HCT116 (cell line): Measurements from ENCODE around the gene EPHA6. TPM values are rescaled to one million over a fixed set of nuclear protein-coding genes. Genes with fewer than 3 reads are reported as not detected.

ENCODE experiments used
- ATAC-seq: fragments of 200-7000 bp; cut with Tn5 transposase; 2 replicates; pipeline ENCODE4 v1.9.1; 2020; ENCODE audit warnings: mild to moderate bottlenecking, moderate library complexity
- BruUV-seq: library from RNA; stranded (reverse); fragments of 400-500 nt; replicated peaks from 2 replicates; lab custom pipeline; 2021; lab: Mats Ljungman, UMichigan
- CTCF ChIA-PET: fragments of 300-600 bp; sonication (Branson Sonifier 250); formaldehyde crosslinking; loops from one replicate; lab custom pipeline; 2021; ENCODE audit warnings: antibody characterized with exemption; lab: Charles Lee
- POLR2A ChIA-PET: fragments of 300-600, 350-600 bp; sonication (Branson Sonifier 250); formaldehyde crosslinking; loops from one replicate; lab custom pipeline; 2021; ENCODE audit warnings: antibody characterized with exemption; lab: Charles Lee
- RAD21 ChIA-PET, 2 experiments: fragments of 300-600 bp; sonication (Branson Sonifier 250); formaldehyde crosslinking; loops; one replicate each; lab custom pipeline; 2023; ENCODE audit warnings: low total read pairs in 2 of 2; ENCODE audit not compliant: uncharacterized antibody in 2 of 2, unreplicated experiment in 2 of 2, low non-redundant PET in 1 of 2; lab: Charles Lee
- DNase-seq: peaks from one replicate; pipeline ENCODE4 v3.0.0-alpha.2; 2010; ENCODE audit warnings: low read depth, low spot score
- H2AFZ ChIP-seq: fragments of 200-600 bp; shearing (Covaris generic), sonication (generic); 2 replicates; pipeline ENCODE4 v1.6.1; 2017; ENCODE audit warnings: low read depth, mixed run types, mixed read lengths, antibody characterized with exemption, low read length; ENCODE audit not compliant: poor library complexity, severe bottlenecking
- H3K27ac ChIP-seq: 2 replicates; pipeline ENCODE4 v1.5.1; 2012; ENCODE audit warnings: low read depth, low read length
- H3K27me3 ChIP-seq: fragments of 200-600 bp; sonication (generic); 2 replicates; pipeline ENCODE4 v1.6.1; 2016; ENCODE audit warnings: mixed run types, low read length, mixed read lengths; ENCODE audit not compliant: insufficient read depth
- H3K36me3 ChIP-seq, 2 experiments: fragments of 200-500 bp in 1 of 2; fragments of 200-600 bp in 1 of 2; sonication (Bioruptor generic) in 1 of 2; sonication (generic) in 1 of 2; 2 replicates each; pipeline versions ENCODE4 v1.5.1 to v1.6.1; 2014 to 2016; ENCODE audit warnings: low read length in 2 of 2, inconsistent platforms in 1 of 2, mixed read lengths in 1 of 2, mixed run types in 1 of 2; ENCODE audit not compliant: insufficient read depth in 2 of 2, control insufficient read depth in 1 of 2
- H3K4me1 ChIP-seq, 2 experiments: fragments of 200-600 bp in 1 of 2; sonication (generic) in 1 of 2; 2 replicates each; pipeline versions ENCODE4 v1.5.1 to v1.6.1; 2012 to 2017; ENCODE audit warnings: low read length in 2 of 2, inconsistent platforms in 1 of 2, mild to moderate bottlenecking in 1 of 2, mixed read lengths in 1 of 2, mixed run types in 1 of 2, moderate library complexity in 1 of 2; ENCODE audit not compliant: insufficient read depth in 2 of 2, control insufficient read depth in 1 of 2
- H3K4me2 ChIP-seq: fragments of 200-600 bp; sonication (generic); 2 replicates; pipeline ENCODE4 v1.6.1; 2017; ENCODE audit warnings: mixed run types, low read length, mixed read lengths
- H3K4me3 ChIP-seq, 2 experiments: fragments of 200-600 bp in 1 of 2; sonication (generic) in 1 of 2; replicated peaks in 1 of 2; 2 replicates each; pipeline ENCODE4 v1.5.1; 2011 to 2016; ENCODE audit warnings: low read length in 2 of 2, control low read depth in 1 of 2, low read depth in 1 of 2, mild to moderate bottlenecking in 1 of 2, mixed read lengths in 1 of 2, mixed run types in 1 of 2
- H3K79me2 ChIP-seq: fragments of 200-600 bp; sonication (generic); 2 replicates; pipeline ENCODE4 v1.6.1; 2017; ENCODE audit warnings: mild to moderate bottlenecking, mixed run types, low read length, moderate library complexity, mixed read lengths; ENCODE audit not compliant: insufficient read depth
- H3K9ac ChIP-seq: fragments of 200-600 bp; sonication (generic); 2 replicates; pipeline ENCODE4 v1.6.1; 2016; ENCODE audit warnings: low read length, mixed read lengths
- H3K9me2 ChIP-seq: fragments of 200-600 bp; sonication (generic), shearing (Covaris generic); 2 replicates; pipeline ENCODE4 v1.6.1; 2017; ENCODE audit warnings: mixed run types, mild to moderate bottlenecking, moderate library complexity; ENCODE audit not compliant: insufficient read depth
- H3K9me3 ChIP-seq, 2 experiments: fragments of 200-500 bp in 1 of 2; fragments of 200-600 bp in 1 of 2; sonication (Bioruptor generic) in 1 of 2; sonication (generic) in 1 of 2; 2 replicates each; pipeline ENCODE4 v1.6.1; 2014 to 2017; ENCODE audit warnings: low read length in 2 of 2, mixed read lengths in 2 of 2, inconsistent platforms in 1 of 2, low read depth in 1 of 2, mild to moderate bottlenecking in 1 of 2, mixed run types in 1 of 2, moderate library complexity in 1 of 2; ENCODE audit not compliant: control insufficient read depth in 1 of 2, insufficient read depth in 1 of 2
- H4K20me1 ChIP-seq: fragments of 200-600 bp; sonication (generic), shearing (Covaris generic); 2 replicates; pipeline ENCODE4 v1.6.1; 2017; ENCODE audit warnings: mixed run types, mild to moderate bottlenecking, moderate library complexity; ENCODE audit not compliant: insufficient read depth
- CBX3 ChIP-seq: IDR thresholded peaks from 2 replicates; pipeline ENCODE4 v1.6.1; 2012; ENCODE audit warnings: low read depth
- CEBPB ChIP-seq: IDR thresholded peaks from 2 replicates; pipeline ENCODE4 v1.6.1; 2012; ENCODE audit warnings: low read depth
- EGR1 ChIP-seq: IDR thresholded peaks from 2 replicates; pipeline ENCODE4 v1.6.1; 2012; ENCODE audit warnings: low read depth
- ELF1 ChIP-seq: IDR thresholded peaks from 2 replicates; pipeline ENCODE4 v1.6.1; 2012; ENCODE audit warnings: low read depth, borderline replicate concordance
- EZH2phosphoT487 ChIP-seq: fragments of 200-600 bp; IDR thresholded peaks from 2 replicates; pipeline ENCODE4 v1.6.1; 2018; ENCODE audit warnings: antibody characterized with exemption, borderline replicate concordance
- FOSL1 ChIP-seq: IDR thresholded peaks from 2 replicates; pipeline ENCODE4 v1.6.1; 2012; ENCODE audit warnings: low read depth
- JUND ChIP-seq: IDR thresholded peaks from 2 replicates; pipeline ENCODE4 v1.6.1; 2012
- POLR2AphosphoS5 ChIP-seq: IDR thresholded peaks from 2 replicates; pipeline ENCODE4 v1.6.1; 2011; ENCODE audit warnings: mild to moderate bottlenecking, low read depth, low read length, moderate library complexity
- RAD21 ChIP-seq: IDR thresholded peaks from 2 replicates; pipeline ENCODE4 v1.6.1; 2012; ENCODE audit warnings: low read depth, mild to moderate bottlenecking
- SIN3A ChIP-seq: IDR thresholded peaks from 2 replicates; pipeline ENCODE4 v1.6.1; 2012; ENCODE audit warnings: low read depth
- SP1 ChIP-seq: IDR thresholded peaks from 2 replicates; pipeline ENCODE4 v1.6.1; 2012; ENCODE audit warnings: low read depth
- SRF ChIP-seq: IDR thresholded peaks from 2 replicates; pipeline ENCODE4 v1.6.1; 2012; ENCODE audit warnings: low read depth
- ZFX ChIP-seq: fragments of 450-650 bp; IDR thresholded peaks from 2 replicates; pipeline ENCODE4 v1.6.1; 2017
- ZNF274 ChIP-seq: fragments of 200-500 bp; sonication (Bioruptor generic); IDR thresholded peaks from 2 replicates; pipeline ENCODE4 v1.6.1; 2014; ENCODE audit warnings: mild to moderate bottlenecking, low read depth, low read length, inconsistent platforms
- intact Hi-C: fragments of 100-400 bp; cut with micrococcal nuclease; formaldehyde crosslinking; loops from 2 replicates; pipeline ENCODE4 v1.10.0; 2022
- total RNA-seq: library from RNA; stranded (reverse); gene quantifications from one replicate; pipeline ENCODE4 v1.2.1, GENCODE V29; 2021; ENCODE audit not compliant: unreplicated experiment
- TF ChIP-seq, protein P1 (sequence below), 3 experiments: fragments of 200-600 bp in 1 of 3; sonication (generic) in 1 of 3; IDR thresholded peaks in 2 of 3; conservative IDR thresholded peaks in 1 of 3; 2 replicates each; pipeline ENCODE4 v1.5.1; 2012 to 2017; ENCODE audit warnings: low read depth in 2 of 3, low read length in 2 of 3, antibody characterized with exemption in 1 of 3, borderline replicate concordance in 1 of 3, control low read depth in 1 of 3, mild to moderate bottlenecking in 1 of 3, mixed read lengths in 1 of 3, mixed run types in 1 of 3, moderate library complexity in 1 of 3; ENCODE audit not compliant: insufficient read depth in 1 of 3
- TF ChIP-seq, protein P2 (sequence below): IDR thresholded peaks from 2 replicates; pipeline ENCODE4 v1.6.1; 2011; ENCODE audit warnings: mild to moderate bottlenecking, low read length, moderate library complexity; ENCODE audit not compliant: insufficient replicate concordance; ENCODE audit errors: extremely low read depth

Gene EPHA6
- total RNA-seq, 1 experiment from 2014 or later = not detected

GRCh38 chr3:97197083-97197482 lies 382.7 kb downstream of the EPHA6 start:
- Histone ChIP-seq H3K79me2 (no peaks in the 10 kb centered on the region), H3K4me3 (no peak overlapping the region), H4K20me1 (no peaks in the 10 kb centered on the region)
- POLR2A ChIA-PET = no interaction called here
- no peak for DNase-seq
- intact Hi-C loops = no loop called here
- TF ChIP-seq SP1 (no peak), JUND (no peak), FOSL1 (no peak), EGR1 (no peak), ZFX (no peak), SIN3A (no peak), CBX3 (no peak), ELF1 (no peak), ZNF274 (no peak), SRF (no peak), CEBPB (no peak), EZH2phosphoT487 (no peak), RAD21 (no peak), POLR2AphosphoS5 (no peak)
- TF ChIP-seq, protein P1, sequence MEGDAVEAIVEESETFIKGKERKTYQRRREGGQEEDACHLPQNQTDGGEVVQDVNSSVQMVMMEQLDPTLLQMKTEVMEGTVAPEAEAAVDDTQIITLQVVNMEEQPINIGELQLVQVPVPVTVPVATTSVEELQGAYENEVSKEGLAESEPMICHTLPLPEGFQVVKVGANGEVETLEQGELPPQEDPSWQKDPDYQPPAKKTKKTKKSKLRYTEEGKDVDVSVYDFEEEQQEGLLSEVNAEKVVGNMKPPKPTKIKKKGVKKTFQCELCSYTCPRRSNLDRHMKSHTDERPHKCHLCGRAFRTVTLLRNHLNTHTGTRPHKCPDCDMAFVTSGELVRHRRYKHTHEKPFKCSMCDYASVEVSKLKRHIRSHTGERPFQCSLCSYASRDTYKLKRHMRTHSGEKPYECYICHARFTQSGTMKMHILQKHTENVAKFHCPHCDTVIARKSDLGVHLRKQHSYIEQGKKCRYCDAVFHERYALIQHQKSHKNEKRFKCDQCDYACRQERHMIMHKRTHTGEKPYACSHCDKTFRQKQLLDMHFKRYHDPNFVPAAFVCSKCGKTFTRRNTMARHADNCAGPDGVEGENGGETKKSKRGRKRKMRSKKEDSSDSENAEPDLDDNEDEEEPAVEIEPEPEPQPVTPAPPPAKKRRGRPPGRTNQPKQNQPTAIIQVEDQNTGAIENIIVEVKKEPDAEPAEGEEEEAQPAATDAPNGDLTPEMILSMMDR (IDR thresholded peaks at IDR 0.05 in 2 of 3, conservative IDR thresholded peaks at IDR 0.05 in 1 of 3; ENCODE audit: borderline replicate concordance in 1 of 3, insufficient read depth in 1 of 3, low read depth in 2 of 3, low read length in 2 of 3) = no peak
- TF ChIP-seq, protein P2, sequence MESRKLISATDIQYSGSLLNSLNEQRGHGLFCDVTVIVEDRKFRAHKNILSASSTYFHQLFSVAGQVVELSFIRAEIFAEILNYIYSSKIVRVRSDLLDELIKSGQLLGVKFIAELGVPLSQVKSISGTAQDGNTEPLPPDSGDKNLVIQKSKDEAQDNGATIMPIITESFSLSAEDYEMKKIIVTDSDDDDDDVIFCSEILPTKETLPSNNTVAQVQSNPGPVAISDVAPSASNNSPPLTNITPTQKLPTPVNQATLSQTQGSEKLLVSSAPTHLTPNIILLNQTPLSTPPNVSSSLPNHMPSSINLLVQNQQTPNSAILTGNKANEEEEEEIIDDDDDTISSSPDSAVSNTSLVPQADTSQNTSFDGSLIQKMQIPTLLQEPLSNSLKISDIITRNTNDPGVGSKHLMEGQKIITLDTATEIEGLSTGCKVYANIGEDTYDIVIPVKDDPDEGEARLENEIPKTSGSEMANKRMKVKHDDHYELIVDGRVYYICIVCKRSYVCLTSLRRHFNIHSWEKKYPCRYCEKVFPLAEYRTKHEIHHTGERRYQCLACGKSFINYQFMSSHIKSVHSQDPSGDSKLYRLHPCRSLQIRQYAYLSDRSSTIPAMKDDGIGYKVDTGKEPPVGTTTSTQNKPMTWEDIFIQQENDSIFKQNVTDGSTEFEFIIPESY = no peak
- TF ChIP-seq, all 23 proteins: peak for 0
- CTCF ChIA-PET = no interaction called here
- Histone ChIP-seq H3K9me3 (peaks cover 0 to 14% of the 10 kb centered on the region in 2 experiments; a peak in 2 of 4 replicates), H2AFZ (no peak overlapping the region), H3K36me3 (no peaks in the 10 kb centered on the region), H3K9me2 (no peaks in the 10 kb centered on the region), H3K4me2 (no peak overlapping the region), H3K27ac (no peak overlapping the region), H3K9ac (no peak overlapping the region), H3K27me3 (no peaks in the 10 kb centered on the region), H3K4me1 (no peaks in the 10 kb centered on the region)
- no peak for ATAC-seq
- RAD21 ChIA-PET = no interaction called here
- no TSS peak for BruUV-seq
